NCI-H345 treated with DMSO at 0.1 percent for 48 hours (cell line): Measurements from ENCODE around the gene EPHA2.

Source experiments
- DNase-seq: peaks from one replicate; lab custom pipeline; 2025; ENCODE audit not compliant: unreplicated experiment; lab: John Stamatoyannopoulos, UW

Gene EPHA2

GRCh38 chr1:16076031-16076864, 79.6 kb downstream of the EPHA2 start:
- no peak for DNase-seq

DNA sequence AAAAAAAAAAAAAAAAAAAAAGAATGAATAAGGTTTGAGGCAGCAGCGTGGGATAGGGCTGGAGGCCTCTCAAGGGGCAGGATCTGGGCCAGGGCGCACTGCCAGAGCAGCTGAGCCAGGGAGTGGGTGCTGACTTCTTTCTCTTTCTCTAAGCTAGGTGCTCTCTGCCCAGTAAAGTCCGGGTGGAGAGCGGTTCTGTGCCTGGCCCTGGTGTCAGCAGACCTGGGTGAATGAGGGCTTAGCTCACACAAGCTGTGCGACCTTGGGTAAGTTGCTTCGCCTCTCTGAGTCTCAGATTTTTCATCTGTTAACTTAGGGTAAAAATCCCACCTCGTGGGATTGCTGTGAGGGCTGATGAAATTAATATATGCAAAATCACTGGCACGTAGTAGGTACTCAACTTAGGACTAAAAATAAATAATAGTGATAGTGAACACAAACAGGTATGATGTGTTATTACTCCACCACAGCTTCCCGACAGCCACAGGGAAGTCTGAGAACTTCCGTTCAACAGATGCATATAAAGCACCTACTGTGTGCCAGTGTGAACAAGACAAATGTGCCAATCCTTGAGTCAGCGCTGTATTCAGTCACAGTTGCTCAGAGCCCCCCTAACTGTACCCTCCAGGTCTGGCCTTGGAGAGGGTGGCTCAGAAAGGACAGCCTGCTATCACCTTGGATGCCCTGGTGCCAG, 80.4 kb downstream of the EPHA2 start:
- DNase-seq, result no peak
